ENCODE results near the gene KCNAB1.
A peak's percentile ranks its signal among the peaks of the same experiment; 100 is the strongest.
"Not testable (repeated sequence)": the region's sequence is repeated elsewhere in the genome, so short reads cannot be mapped to it uniquely, and the experiment has no call there.

The KCNAB1 gene

DNA sequence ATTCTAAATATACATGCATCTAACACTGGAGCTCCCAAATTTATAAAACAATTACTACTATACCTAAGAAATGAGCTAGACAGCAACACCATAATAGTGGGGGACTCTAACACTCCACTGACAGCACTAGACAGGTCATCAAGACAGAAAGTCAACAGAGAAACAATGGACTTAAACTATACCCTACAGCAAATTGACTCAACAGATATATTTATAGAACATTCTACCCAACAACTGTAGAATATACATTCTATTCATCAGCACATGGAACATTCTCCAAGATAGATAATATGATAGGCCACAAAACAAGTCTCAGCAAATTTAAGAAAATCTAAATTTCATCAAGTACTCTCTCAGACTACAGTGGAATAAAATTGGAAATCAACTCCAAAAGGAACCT, 102.0 kb downstream of the KCNAB1 start:
- DNase-seq: not testable (repeated sequence)

DNA sequence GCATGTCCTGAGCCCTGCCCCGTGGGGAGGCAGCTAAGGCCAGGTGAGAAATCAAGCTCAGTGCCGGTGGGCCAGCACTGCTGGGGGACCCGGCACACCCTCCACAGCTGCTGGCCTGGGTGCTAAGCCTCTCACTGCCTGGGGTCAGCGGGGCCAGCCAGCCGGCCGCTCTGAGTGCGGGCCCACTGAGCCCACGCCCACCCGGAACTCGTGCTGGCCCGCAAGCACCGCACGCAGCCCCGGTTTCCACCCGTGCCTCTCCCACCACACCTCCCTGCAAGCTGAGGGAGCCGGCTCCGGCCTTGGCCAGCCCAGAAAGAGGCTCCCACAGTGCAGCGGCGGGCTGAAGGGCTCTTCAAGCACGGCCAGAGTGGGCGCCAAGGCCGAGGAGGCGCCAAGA, 103.7 kb downstream of the KCNAB1 start:
- not testable (repeated sequence) for DNase-seq

DNA sequence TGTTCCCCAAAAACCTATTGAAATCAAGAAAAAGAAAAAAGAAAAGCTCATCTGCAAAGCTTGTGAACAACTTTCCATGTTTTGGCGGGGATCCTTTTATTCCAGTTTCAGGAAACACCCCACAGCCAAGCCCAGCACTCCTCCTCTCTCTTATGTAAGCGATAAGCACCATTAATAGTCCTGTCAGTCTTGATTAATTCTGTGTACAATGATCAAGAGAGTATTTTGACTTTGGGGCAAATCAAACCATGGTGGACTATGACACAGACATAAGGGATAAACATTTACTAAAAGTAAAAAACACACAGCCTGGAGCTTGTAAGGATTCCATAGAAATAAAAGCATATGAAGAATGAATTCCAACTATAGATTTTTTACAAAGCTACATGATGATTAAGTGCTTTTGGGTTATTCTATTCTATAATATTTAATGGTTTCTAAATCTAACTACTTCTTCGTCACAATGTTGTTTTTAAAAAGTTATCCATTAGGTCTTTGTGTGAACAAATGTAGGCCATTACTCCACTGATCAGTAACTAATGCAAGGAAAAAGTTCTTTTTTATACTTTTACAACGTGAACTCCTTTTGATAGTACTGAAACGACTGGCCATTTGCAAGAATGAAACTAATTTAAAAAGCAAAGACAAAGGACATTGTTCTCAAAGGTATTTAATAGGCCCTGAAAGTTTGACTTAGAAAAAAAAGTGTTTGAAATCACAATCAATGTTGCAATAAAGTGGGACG, 106.5 kb downstream of the KCNAB1 start:
- no peak for DNase-seq

DNA sequence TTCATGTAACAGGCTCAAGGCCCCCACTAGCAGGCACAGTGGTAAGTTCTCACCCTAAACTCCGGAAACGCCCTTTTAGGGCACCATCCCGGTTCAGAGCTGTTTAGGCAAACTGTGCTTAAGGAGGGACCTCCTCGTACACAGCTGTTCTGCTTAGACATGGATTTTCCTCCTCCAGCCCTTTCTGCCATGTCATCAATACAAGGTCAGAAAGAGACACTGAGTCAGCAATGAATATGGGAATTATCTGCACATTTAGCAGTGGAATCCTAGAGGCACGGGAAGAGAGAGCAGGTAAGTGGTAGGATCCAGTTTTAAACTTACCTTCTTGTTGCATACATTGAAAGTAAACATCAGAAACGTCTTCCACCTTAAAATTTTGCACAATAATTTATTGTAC, 107.3 kb downstream of the KCNAB1 start:
- DNase-seq: no peak

DNA sequence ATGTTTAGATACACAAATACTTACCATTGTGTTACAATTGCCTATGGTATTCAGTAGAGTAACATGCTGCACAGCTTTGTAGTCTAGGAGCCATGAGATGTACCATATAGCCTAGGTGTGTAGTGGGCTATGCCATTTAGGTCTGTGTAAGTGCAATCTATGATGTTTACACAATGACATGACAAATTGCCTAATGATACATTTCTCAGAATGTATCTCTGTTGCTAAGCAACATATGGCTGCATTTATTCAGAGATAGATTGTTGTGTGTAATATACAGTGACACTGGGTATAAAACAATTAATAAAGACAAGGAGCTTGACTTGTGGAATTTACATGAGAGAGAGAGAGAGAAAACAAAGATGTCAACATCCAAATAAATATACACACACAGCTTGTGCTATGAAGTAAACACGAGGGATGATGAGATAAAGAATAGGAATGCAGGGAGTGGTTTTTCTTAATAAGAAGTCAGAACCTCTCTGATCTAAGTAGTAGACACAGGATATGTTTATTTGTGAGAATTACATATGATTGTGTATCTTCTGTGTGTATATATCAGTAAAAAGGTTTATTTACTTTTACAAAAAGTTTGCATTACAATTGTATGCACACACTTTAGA, 110.0 kb downstream of the KCNAB1 start:
- no peak for DNase-seq

DNA sequence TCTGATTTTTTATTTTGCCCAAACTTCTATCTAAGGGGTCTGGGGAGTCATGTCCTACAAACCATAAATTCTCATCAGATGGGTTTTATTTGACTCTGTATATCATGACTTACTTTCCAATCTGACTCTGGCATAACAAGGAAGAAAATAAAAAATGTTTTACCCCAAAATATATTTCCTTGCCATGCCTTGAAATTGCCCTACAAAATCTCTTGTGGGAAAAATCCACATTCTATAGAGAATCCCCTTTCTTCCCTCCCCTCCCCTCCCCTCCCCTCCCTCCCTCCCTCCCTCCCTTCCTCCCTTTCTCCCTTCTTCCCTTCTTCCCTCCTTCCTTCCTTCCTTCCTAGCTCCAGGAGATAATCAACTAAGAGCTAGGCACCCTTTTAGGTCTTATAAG, 110.8 kb downstream of the KCNAB1 start:
- not testable (repeated sequence) for DNase-seq

DNA sequence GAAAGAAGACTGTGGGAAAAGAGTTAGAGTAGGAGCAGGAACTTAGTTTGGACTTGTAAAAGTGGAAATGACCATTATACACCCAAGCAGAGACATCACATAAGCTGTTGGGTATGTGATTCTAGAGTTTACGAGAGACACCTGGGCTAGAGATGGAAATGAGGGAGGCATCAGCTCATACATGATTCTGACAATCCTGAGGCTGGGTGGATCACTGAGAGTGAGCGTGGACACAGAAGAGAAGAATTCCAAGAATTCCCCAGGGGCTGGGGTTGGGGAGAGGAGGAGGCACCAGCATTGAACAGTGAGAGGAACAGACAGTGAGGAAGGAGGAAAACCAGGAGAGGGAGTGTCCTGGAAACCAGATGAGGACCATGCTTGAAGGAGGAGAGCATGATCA, 113.5 kb downstream of the KCNAB1 start:
- no peak for DNase-seq

DNA sequence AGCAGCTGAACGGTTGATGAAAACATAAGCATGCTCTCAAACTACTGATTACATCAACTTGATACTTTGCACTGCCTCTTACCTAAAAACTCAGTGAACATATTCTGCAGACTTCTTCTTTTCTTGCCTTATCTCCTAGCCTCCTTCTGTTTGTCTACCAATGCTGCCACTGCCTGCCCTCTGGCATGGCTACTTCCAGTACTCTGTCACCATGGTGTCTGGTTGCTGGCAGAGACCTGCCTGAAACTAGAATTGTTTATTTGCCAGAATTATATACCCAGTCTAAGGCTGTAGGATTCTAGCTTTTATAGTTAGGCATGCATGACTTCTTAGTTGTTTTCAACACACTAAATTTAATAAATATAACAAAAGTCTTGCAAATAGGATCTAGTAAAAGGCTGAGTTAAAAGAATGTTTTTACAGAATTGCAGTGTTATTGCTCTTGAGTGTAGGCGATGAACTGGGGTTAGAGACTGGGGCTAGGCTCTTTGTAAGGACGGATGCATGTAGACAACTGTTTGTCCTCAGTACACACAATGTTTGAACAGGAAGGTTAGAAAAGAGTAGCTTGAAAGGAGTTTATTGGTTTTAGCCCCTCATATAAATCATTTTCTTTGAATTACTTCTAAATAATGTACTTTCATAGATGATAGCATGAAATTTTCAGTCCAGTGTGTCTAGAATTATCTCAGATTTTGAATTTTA, 116.3 kb downstream of the KCNAB1 start:
- DNase-seq: no peak

DNA sequence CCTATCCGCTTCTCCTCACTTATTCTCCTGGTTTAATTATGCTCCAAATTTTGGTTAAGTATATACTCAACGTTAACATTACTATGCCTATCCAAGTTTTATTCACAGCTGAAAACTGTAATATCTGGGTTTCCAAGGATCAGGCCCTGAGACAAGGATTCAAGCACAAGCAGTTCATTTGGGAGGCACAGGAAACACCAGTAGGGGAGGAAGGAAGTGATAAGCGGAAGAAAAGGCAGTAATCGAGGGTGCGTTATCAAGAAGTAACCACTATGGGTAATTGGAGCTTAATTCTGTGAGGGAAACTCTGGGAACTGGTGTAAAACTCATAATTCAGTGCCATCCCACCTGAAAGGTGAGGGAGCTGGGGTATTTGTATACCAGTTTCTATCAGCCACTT, 120.3 kb downstream of the KCNAB1 start:
- DNase-seq: no peak

DNA sequence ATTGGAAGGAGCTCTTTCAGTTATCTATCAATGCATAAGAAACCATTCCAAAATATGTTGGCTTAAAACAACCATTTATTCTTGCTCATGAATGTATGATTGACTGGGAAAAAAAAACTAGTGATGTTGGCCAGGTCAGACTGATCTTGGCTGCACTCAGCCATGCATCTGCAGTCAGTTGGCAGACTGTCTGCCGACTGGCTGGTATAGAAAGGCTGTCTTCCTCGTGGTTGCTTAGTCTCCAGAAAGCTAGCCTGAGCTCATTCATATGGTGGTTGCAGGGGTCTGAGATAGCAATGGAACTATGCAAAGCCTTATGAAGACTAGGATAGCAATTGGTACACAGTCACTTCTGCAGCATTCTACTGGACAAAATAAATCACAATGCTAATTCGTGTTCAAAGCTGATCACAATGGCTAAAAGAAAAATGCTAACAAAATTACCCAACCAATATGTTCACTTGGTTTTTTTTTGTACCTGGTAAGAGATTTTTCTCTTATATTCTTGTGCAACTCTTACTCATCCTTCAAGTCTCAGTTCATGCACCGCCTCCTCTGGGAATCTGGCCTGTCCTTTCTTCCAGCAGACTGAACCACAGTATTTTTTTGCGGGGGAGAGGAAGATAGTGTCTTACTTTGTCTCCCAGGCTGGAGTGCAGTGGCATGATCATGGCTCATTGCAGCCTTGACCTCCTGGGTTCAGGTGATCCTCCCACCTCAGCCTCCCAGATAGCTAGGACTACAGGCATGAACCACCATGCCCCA, 126.8 kb downstream of the KCNAB1 start:
- DNase-seq: no peak

DNA sequence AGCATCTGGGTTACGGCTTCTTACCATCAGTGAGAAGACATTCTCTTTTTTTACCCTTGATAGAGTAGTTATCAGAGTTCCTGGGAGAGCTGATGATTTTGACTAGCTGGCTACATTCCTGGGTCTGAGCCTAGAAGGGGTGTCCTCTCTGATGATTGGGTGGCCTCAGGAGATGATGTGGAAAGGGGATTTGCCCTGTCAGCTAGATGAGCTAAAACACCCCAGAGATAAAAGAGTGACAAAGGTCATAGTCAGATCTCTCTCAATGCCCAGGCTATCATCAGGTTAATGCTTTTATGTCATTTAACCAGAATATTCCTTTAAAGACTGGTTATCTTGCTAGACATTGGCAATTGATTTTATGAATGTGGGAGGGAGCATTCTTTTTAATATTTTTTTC, 130.2 kb downstream of the KCNAB1 start:
- no peak for DNase-seq

DNA sequence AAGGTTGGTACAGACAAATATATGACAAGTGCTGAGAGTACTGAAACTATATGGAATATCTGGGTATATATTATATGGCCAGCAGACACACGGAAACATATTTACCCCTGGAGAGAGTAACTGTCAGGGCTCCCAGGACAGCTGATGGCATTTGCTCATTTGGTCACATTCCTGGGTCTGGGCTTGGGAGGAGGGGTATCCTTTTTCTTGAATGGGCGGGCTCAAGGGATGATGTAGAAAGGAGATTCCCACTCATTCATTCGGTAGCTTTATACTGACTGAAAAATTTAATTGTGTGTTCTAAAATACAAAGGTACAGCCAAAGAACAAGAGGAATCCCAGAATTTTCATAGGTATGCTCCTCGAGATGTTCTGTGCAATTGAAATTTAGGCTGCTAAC, 131.0 kb downstream of the KCNAB1 start:
- DNase-seq: no peak

DNA sequence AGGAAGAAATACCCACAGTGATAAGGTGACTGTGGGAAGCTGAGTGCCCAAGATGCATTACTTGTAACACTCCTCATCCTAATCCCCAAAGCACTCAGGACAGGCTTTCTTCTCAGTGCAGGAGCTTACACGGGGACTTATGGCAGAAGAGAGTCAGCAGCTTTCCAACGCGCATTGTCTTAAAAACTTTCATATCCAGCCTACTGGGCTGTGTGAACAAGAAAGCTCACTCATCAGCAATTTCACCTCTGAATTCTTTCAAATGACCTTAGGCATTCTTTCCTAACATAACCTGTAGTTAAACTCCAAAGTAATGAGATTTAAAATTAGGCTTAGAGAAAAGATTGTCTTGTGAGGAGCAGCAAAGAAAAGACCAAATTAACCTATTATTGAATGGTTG, 132.3 kb downstream of the KCNAB1 start:
- DNase-seq: peak in 1 of 2 experiments; percentile 29

DNA sequence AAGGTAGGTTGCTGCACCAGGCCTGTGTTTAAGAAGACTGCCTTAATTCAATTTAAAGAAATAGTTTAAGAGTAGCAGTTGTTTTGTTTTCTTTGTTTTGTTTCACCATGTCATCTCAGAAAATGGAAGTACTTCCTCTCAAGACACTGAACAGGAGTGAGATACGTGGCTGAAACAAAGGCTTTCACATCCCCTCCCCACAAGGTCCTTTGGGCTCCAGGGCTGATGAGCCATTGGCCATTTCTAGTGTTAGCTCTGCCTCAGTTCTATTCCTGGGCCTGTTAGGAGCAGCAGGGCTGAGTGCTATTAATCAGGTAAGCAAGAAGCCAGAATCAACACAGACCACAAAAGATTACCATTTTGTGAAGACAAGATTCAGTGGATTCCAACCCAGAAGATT, 132.8 kb downstream of the KCNAB1 start:
- no peak for DNase-seq

DNA sequence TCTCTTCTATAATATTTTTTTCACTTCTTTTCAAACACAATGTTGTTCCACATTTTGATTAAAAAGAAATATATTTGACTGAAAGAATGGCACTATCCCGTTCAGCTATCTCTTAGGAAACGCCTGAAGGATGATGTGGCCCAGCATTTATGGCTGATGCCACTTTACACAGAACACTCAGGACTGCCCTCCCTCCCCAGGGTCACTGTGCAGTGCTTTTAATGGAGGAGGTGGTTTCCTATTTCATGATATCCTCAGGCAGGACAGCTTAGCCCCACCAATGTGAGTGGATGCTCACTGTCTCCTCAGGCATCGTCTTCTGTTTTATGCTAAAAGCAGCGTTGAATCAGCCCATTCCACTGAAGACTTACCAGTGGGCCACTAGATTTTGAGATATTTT, 135.9 kb downstream of the KCNAB1 start:
- no peak for DNase-seq

DNA sequence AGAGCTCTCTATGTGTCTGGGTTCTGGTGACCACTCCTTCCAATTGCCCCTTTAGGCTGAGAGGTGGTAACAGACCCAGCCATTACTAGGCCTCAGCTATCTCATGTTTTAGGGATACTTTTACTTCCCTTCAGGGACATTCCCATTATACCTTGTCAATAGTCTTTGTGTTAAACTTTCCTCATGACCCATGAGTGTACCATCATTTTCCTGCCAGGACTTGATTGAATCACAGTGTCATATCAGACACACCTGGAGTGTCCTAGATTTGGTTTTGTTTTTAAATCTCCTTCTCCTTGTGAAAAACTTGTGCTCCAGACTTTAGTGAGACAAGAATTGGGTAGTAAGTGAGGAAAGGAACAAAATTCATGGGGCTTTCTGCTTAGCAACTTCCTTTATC, 136.6 kb downstream of the KCNAB1 start:
- DNase-seq: no peak

DNA sequence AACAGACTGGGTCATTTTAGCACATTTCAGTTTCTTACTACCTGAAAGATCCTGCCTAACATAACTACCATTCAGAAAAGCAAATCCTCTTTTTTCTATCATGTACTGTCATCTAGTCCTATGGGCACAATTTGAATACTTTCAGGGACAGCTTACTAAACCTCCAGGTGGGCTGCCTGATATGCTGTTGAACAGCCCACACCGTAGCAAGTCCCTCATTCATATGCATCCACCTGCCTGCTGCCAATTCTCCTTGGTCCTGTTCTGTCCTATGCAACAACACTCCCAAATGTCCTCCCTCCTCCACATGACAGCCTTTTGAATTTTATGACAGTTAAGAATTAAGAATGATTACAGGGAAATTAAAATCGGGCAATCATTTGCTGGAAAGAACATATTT, 137.9 kb downstream of the KCNAB1 start:
- no peak for DNase-seq

DNA sequence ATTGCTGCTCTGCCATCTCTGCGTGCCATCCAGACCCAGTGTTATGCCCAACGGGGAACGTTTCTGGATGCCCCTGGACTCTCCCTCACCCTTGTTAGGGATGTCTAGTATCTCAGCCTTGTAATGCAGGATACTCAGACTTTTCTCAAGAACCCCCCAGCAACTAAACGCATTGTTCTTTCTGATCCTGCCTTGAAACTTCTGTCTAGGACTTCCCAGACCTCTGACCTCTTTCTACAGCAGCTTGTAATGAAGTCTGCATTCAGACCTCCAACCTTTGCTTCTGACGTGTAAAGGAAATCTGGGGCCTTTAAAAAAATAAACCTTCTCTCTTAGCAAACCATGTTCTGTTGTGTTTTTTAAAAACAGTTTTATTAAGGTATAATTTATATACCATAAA, 139.5 kb downstream of the KCNAB1 start:
- no peak for DNase-seq

DNA sequence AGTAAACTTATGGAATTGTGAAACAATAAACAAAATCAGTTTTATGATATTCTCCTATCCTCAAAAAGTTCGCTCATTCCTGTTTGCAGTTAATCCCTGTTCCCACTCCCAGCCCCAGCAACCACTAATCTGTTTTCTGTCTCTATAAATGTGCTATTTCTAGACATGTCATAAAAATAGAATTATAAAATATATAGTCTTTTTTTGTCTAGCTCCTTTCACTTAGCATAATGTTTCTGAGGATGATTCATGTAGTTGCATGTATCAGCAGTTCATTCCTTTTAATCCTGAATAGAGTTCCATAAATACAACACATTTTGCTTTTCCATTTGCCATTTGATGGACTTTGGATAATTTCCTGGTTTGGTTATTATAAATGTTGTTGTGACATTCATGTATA, 140.0 kb downstream of the KCNAB1 start:
- no peak for DNase-seq

DNA sequence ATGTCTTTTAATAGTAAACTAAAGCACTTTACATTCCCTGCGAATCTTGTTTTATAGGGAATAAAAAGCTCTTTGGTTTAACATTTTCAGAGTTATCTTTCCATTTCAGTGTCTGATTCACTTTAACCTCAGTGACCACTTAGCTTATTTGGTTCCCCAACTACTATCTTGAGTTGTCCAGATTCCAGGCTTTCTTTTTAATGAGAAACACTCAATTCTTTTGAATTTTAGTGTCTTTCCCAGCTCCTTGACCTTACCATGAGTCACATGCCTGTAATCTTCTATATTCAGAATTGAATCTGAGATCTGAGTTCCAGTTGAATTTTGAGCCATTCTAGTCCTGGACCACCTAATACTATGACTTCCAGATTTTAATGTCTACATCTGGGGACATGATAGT, 144.4 kb downstream of the KCNAB1 start:
- DNase-seq: no peak

DNA sequence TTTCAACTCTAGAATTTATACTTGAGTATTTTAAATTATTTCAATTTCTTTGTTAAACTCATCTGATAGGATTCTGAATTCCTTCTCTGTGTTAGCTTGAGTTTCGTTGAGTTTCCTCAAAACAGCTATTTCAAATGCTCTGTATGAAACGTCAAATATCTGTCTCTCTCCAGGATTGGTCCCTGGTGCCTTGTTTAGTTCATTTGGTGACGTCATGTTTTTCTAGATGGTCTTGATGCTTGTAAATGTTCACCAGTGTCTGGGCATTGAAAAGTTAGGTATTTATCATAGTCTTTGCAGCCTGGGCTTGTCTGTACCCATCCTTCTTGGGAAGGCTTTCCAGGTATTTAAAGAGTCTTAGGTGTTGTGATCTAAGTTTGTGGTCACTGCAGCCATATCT, 151.1 kb downstream of the KCNAB1 start:
- no peak for DNase-seq

DNA sequence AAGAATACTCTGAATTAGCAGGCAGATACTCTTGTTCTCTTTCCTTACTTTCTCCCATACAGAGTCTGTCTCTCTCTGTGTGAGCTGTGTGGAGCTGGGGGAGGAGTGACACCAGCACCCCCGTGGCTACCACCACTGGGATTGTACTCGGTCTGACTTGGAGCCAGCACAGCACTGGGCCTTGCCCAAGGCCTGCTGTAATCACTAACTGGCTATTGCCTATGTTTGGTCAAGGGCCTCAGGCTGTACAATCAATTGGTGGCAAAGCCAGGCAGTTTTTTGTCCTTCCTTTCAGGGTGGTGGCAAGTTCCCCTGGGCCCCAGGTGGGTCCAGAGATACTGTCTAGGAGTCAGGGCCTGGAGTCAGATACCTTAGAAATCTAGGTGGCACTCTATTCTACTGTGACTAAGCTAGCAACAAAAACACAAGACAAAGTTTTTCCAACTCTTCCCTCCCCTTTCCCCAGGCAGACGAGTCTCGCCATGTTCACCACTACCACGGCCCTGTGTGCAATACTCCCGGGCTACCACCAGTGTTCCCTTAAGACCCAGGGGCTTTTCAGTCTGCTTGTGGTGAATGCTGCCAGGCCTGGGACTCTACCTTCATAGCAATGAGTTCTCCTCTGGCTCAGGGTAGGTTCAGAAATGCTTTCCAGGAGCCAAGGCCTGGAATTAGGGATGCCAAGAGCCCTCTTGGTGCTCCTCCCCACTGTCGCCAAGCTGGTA, 151.8 kb downstream of the KCNAB1 start:
- DNase-seq: no peak
